Smooth muscle cell (in vitro differentiated cells): Measurements from ENCODE around the gene MAT1A. TPM values are rescaled to one million over a fixed set of nuclear protein-coding genes. Genes with fewer than 3 reads are reported as not detected.

Experiments
- DNase-seq: peaks from one replicate; lab custom pipeline; 2025; ENCODE audit not compliant: unreplicated experiment; lab: John Stamatoyannopoulos, UW
- H2AFZ ChIP-seq: fragments of 200-600 bp; sonication (generic); 2 replicates; pipeline ENCODE4 v1.6.0; 2016; ENCODE audit warnings: antibody characterized with exemption, low read depth, mild to moderate bottlenecking
- H3F3A ChIP-seq: fragments of 200-600 bp; sonication (generic); 2 replicates; pipeline ENCODE4 v1.6.0; 2017; ENCODE audit warnings: antibody characterized with exemption, low read depth
- H3K27ac ChIP-seq: fragments of 200-600 bp; sonication (generic); 2 replicates; pipeline ENCODE4 v1.5.1; 2016; ENCODE audit warnings: low read depth, mild to moderate bottlenecking
- H3K27me3 ChIP-seq: fragments of 200-600 bp; sonication (generic); 2 replicates; pipeline ENCODE4 v1.6.1; 2016; ENCODE audit warnings: low read depth, mild to moderate bottlenecking
- H3K36me3 ChIP-seq: fragments of 200-600 bp; sonication (generic); 2 replicates; pipeline ENCODE4 v1.5.1; 2016; ENCODE audit warnings: low read depth
- H3K4me1 ChIP-seq: fragments of 200-600 bp; sonication (generic); 2 replicates; pipeline ENCODE4 v1.5.1; 2016; ENCODE audit warnings: low read depth
- H3K4me2 ChIP-seq: fragments of 200-600 bp; sonication (generic); 2 replicates; pipeline ENCODE4 v1.6.0; 2016; ENCODE audit warnings: mild to moderate bottlenecking
- H3K4me3 ChIP-seq: fragments of 200-600 bp; sonication (generic); 2 replicates; pipeline ENCODE4 v1.5.1; 2016; ENCODE audit warnings: mild to moderate bottlenecking
- H3K79me2 ChIP-seq: fragments of 200-600 bp; sonication (generic); 2 replicates; pipeline ENCODE4 v1.6.0; 2016; ENCODE audit warnings: low read depth, mild to moderate bottlenecking
- H3K9ac ChIP-seq: fragments of 200-600 bp; sonication (generic); 2 replicates; pipeline ENCODE4 v1.6.0; 2016; ENCODE audit warnings: low read depth
- H3K9me3 ChIP-seq: fragments of 200-600 bp; sonication (generic); replicated peaks from 2 replicates; pipeline ENCODE4 v1.5.1; 2016; ENCODE audit warnings: low read depth
- H4K20me1 ChIP-seq: fragments of 200-600 bp; sonication (generic); 2 replicates; pipeline ENCODE4 v1.6.0; 2016; ENCODE audit warnings: low read depth
- WGBS: methylation state at CpG from one replicate; pipeline ENCODE4 v1.1.7; 2016; ENCODE audit warnings: low lambda C conversion rate; 5-methylcytosine and 5-hydroxymethylcytosine counted together
- polyA plus RNA-seq: library from polyadenylated mRNA; unstranded; fragments of >200 nt; fragmentation: Nextera tagmentation; extraction: Ambion mirVana; gene quantifications from 2 replicates; pipeline ENCODE4 v1.2.1, GENCODE V29; 2016
- total RNA-seq: library from RNA; depleted of rRNA; stranded (reverse); fragments of >200 nt; gene quantifications from 2 replicates; pipeline ENCODE4 v1.2.3, GENCODE V29; 2014
- TF ChIP-seq, protein P1 (sequence below): fragments of 200-600 bp; sonication (generic); IDR thresholded peaks from 2 replicates; pipeline ENCODE4 v1.5.1; 2017; ENCODE audit warnings: borderline replicate concordance, mild to moderate bottlenecking, antibody characterized with exemption; ENCODE audit not compliant: insufficient read depth, poor library complexity, severe bottlenecking

The MAT1A gene
- total and polyA plus RNA-seq, 2 experiments from 2014 or later = 0.09 TPM; not detected in 1

DNA sequence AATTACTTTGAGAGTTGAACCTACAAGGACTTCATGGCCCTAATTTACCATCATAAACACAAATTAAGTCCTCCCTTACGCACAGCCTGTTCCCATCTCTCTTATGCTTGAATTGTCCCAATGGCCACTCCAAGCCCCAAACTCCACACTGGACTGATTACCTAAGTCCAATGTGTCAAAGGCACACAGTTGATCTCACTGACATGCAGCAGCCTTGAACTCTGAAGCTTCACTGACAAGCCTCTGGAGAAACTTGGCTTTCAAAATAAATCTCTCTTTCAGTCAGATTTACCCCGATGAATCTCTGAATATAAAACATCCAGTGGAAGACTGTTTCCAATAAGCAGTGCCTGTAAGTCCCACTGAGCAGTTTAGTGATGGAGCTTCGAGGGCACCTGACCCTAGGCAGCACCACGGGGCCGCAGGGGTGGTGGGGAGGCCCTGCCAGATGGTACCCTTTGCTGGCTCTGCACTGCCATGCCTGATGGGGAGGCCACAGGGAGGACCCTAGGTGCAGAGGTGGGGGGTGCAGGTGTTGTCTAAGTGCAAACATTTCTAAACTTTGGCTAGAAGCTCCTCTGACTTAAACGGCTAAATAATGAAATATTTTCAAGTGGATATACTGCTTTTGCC, 3.3 kb upstream of the MAT1A start:
- H3K9me3 ChIP-seq = no peaks in the 10 kb centered on the region
- H3K4me2 ChIP-seq = no peak overlapping the region
- no peak overlapping the region for H3K9ac ChIP-seq
- H3K36me3 ChIP-seq = no peaks in the 10 kb centered on the region
- no peak for DNase-seq
- no peaks in the 10 kb centered on the region for H3K79me2 ChIP-seq
- 92% methylated on average over 6 of the region's 6 CpGs for WGBS
- no peak overlapping the region for H3K27ac ChIP-seq
- no peak overlapping the region for H3K4me3 ChIP-seq
- H3K4me1 ChIP-seq = no peaks in the 10 kb centered on the region
- no peaks in the 10 kb centered on the region for H4K20me1 ChIP-seq
- TF ChIP-seq, protein P1, sequence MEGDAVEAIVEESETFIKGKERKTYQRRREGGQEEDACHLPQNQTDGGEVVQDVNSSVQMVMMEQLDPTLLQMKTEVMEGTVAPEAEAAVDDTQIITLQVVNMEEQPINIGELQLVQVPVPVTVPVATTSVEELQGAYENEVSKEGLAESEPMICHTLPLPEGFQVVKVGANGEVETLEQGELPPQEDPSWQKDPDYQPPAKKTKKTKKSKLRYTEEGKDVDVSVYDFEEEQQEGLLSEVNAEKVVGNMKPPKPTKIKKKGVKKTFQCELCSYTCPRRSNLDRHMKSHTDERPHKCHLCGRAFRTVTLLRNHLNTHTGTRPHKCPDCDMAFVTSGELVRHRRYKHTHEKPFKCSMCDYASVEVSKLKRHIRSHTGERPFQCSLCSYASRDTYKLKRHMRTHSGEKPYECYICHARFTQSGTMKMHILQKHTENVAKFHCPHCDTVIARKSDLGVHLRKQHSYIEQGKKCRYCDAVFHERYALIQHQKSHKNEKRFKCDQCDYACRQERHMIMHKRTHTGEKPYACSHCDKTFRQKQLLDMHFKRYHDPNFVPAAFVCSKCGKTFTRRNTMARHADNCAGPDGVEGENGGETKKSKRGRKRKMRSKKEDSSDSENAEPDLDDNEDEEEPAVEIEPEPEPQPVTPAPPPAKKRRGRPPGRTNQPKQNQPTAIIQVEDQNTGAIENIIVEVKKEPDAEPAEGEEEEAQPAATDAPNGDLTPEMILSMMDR = no peak
- H3F3A ChIP-seq = no peaks in the 10 kb centered on the region
- H2AFZ ChIP-seq = no peak overlapping the region
- H3K27me3 ChIP-seq = peaks cover 3% of the 10 kb centered on the region

DNA sequence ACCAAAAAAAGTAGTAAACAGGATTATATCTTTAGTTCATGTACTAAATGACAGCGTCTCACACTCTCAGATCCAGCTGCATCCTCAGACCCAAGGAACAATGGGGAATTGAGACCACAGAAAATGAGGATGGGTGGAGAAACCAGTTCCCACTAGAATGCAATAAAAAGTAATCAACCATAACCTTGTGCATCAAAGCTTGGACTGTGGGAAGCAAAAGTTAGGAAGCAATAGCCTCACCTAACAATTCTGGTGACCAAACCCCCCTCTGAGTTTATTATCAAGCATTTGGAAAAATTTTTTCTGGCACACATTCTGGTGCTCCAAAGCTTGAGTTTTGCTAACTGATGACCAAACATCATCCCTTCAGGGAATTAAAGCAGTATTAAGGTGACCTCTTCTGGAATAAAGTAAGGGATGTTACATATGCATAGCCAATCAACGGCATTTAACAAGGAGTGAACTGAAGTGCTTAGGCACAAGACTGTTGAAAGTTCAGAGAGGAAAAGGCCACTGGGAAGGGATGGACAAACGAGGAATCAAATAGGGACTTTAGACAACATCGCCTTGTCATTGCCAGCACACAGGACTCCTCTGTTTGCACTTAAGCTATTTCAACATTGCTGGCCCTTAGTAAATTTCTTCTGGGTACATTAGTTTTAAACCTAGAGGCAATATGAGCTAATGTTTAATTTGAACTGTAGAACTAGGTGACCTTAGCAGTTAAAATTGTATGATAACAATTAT, 1.2 kb upstream of the MAT1A start:
- peaks cover 3% of the 10 kb centered on the region for H3K27me3 ChIP-seq

DNA sequence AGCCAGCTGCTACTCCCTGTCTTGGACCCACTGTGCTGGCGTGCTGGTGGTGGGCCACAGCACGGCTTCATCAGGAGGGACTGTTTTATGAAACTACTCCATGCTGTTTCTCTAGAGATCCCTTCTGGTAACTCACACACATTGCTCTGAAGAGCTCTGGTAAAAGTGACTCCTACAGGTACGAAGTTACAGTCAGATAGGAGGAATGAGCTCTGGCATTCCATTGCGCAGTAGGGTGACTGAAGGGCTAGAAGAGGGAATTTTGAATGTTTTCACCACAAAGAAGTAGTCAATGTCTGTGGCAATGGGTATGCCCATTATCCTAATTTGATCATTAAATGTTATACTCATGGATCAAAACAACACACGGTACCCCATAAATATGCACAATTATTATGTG, 609 bp downstream of the MAT1A start:
- DNase-seq = no peak
- Histone ChIP-seq H3K4me2 (no peak overlapping the region), H3K36me3 (no peaks in the 10 kb centered on the region), H3K4me1 (no peaks in the 10 kb centered on the region), H3F3A (no peaks in the 10 kb centered on the region), H3K27ac (no peak overlapping the region), H3K9me3 (no peaks in the 10 kb centered on the region), H3K27me3 (peaks cover 3% of the 10 kb centered on the region), H3K4me3 (no peak overlapping the region), H3K9ac (no peak overlapping the region), H3K79me2 (no peaks in the 10 kb centered on the region), H4K20me1 (no peaks in the 10 kb centered on the region), H2AFZ (no peak overlapping the region)
- TF ChIP-seq, protein P1 = no peak
- 90% methylated on average over 5 of the region's 5 CpGs for WGBS

More for the DNA sequence above, 1.2 kb upstream of the MAT1A start:
- Histone ChIP-seq H3K27ac (no peak overlapping the region), H3K9ac (no peak overlapping the region), H2AFZ (no peak overlapping the region), H3K36me3 (no peaks in the 10 kb centered on the region), H3K4me1 (no peaks in the 10 kb centered on the region), H3K9me3 (no peaks in the 10 kb centered on the region), H3F3A (no peaks in the 10 kb centered on the region), H3K4me3 (no peak overlapping the region), H3K79me2 (no peaks in the 10 kb centered on the region), H3K4me2 (no peak overlapping the region), H4K20me1 (no peaks in the 10 kb centered on the region)
- WGBS = 85% methylated on average over 4 of the region's 4 CpGs
- TF ChIP-seq, protein P1 = no peak
- DNase-seq = no peak

DNA sequence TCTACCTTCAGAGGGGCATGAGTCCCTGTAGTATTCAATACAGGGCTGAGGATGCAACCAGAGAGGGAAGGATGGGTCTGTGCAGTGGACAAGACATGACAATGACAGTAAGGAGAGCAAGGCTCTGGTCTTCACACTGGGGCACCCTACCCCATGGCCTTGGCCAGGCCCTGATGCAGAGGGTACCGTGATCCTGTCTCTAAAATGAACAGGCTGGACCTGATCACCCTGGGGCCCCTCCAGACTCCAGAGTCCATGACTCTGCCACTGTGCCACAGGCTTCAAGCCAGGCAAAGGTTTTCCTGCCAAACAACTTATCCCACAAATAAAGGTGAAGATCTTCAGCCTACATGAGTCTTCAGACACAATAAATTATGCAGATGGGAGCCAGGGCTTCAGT, 4.9 kb downstream of the MAT1A start:
- no peaks in the 10 kb centered on the region for H4K20me1 ChIP-seq
- no peaks in the 10 kb centered on the region for H3K4me1 ChIP-seq
- H3K27me3 ChIP-seq = peaks cover 3% of the 10 kb centered on the region
- H3K9ac ChIP-seq = no peak overlapping the region
- no peaks in the 10 kb centered on the region for H3K79me2 ChIP-seq
- H2AFZ ChIP-seq = no peak overlapping the region
- H3K4me2 ChIP-seq = no peak overlapping the region
- H3K27ac ChIP-seq = no peak overlapping the region
- WGBS = 92% methylated on average over 1 of the region's 1 CpG
- H3F3A ChIP-seq = no peaks in the 10 kb centered on the region
- H3K36me3 ChIP-seq = no peaks in the 10 kb centered on the region
- no peaks in the 10 kb centered on the region for H3K9me3 ChIP-seq
- H3K4me3 ChIP-seq = no peak overlapping the region
- DNase-seq = no peak
- TF ChIP-seq, protein P1 = no peak
